Stimulated activated CD4-positive, alpha-beta T cell treated with anti-CD3 and anti-CD28 coated beads, Interleukin-12 subunit alpha, Interleukin-12 subunit beta, amount 100 ng/mL, for 48 hours (primary cell): ENCODE data around the gene C5.

Experiments
- DNase-seq, 3 donors: peaks; one replicate each; pipeline ENCODE4 v3.0.0-alpha.2; 2020; ENCODE audit warnings: low read depth in 2 of 3, low spot score in 1 of 3

The C5 gene

DNA sequence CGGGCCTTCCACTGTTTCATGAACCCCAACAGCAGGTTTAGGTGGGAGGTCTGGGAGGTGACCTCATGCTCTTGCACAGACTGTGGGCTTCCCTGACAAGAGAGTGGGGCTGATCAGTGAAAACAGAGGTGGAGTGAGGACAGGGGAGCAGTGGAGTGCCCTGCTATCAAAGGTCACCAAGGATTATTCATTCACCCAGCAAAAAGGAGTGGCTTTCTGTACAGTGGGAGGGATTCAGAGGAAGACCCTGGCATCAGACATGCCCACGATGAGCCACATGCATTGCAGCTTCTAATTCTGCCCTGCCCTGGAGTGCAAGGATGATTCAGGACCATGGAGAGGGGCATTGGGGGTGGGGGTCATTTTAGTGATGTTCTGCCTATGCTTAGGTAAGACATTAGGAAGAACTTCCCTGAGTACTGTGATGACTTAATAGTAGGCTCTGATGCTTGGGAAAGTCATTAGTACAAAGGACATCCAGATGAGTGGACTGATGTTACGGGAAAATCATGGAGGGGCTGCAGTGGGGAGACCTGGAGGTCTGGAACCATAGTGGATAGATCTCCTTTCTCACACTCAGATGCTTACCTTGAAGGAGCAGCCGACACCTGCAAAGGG lies 136.3 kb downstream of the C5 start:
- no peak for DNase-seq

DNA sequence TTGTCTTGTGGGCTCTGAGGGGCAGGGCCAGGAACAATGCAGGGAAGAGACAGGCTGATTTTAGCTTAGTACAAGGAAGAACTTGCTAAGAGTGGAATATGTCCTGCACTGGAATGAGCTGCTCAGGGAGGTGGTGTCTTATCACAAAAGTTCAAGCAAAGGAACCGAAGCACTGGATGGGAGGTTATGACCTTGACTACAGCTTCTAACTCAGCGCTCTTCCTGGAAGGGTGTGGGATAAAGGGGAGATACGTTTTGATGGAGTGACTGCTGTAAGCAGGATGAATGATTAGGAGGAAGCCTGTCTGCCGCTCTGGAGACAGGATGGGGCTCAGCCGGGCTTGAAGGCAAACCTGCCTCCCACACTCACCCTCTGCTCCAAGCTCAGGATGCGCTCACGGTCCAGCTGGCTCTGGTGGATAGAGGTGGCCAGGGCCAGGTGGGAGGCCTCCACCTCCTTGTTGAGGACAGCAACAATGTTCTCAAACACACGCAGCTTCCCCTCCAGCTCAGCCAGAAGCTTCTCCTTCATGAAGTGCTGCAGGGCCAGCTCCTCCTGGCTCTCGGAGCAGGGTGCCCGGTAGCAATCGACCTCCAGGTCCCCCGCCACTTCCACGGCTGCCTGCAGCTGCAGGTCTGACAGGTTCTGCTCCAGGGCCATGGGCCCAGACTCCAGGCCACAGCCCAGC lies 137.0 kb downstream of the C5 start:
- DNase-seq: no peak

DNA sequence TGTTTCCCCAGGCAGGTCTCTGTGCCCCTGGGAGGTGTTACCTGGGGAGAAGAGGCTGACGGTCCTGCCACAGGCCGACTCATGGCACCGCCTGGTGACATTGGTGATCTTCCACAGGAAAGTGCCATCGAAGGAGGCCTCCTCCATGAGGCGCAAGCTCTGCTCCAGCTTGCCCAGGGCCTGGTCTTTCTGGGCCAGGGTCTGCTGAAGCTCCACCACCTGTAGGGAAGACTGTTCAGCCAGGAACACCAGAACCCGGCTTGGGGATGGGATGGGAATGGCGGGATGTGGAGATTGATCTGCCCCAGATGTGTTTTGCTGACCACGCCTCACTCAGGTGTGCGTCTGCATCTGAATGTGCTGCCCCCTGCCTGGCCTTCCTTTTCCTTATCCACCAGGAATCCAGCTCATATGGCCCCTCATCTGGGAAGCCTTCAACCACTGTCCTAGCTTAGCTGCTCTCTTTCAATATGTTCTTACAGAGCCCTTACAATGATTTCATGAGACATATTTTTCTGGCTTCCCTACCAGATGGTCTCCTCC lies 138.7 kb downstream of the C5 start:
- no peak for DNase-seq

- DNase-seq: no peak
Observed at GRCh38 chr9:120910643-120911042, 139.4 kb downstream of the C5 start.

DNA sequence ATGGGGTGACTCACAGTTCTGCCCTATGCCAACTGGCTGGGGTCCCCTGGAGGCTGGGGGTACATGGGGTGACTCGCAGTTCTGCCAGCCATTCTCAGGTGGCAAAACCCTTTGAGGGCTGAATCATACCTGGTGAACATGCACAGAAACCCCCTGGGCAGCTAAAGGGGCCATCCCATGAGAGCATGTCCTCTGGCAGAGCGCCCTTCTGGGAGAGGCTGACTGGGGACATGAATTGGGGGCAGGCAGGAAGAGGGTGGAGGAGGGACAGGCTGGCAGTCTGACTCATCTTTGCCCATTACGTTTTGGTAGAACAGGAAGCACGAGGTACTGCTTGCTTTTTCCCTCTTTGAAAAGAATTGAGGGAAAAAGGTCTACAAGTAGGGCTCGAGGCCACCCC lies 140.2 kb downstream of the C5 start:
- no peak for DNase-seq

DNA sequence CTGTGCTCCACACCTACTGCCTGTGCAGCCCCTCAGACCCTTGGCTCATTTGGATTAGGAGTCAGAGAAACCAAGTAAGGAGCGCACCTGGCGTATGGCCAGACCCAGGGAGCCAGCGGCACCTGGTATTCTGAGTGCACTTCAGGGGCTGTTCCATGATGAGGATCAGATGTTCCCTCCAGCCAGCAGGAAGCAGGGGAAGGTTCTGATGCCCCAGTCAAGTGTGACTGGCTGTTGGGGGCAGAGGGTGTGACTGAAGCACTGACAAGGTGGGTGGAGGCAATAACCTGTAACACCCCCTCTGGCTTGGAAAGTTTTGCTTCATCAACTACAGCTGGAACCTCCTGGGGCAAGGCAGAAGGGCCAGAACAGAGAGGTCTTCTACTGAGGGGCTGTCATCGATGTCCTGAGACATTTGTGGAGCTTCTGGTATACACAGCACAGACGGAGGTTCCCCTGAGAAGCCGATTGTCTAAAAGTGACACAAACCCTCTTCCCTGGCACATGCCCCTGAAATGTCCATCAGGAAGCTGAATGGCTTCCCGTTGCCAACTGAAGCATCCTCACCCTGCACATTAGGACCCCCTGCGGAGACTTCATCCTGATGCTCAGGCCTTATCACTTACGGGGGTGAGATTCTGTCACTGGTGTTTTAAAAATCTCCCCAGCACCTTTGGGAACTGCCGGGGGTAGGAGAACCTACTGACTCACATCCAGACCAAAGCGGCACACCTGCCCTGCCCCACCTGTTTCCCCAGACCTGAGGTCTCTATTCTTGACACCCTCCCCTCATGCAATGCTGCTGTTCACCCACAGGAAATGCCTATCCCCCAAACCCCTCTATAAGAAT lies 144.5 kb downstream of the C5 start:
- DNase-seq: no peak

GRCh38 chr9:120904978-120905301 lies 145.1 kb downstream of the C5 start:
- no peak for DNase-seq

DNA sequence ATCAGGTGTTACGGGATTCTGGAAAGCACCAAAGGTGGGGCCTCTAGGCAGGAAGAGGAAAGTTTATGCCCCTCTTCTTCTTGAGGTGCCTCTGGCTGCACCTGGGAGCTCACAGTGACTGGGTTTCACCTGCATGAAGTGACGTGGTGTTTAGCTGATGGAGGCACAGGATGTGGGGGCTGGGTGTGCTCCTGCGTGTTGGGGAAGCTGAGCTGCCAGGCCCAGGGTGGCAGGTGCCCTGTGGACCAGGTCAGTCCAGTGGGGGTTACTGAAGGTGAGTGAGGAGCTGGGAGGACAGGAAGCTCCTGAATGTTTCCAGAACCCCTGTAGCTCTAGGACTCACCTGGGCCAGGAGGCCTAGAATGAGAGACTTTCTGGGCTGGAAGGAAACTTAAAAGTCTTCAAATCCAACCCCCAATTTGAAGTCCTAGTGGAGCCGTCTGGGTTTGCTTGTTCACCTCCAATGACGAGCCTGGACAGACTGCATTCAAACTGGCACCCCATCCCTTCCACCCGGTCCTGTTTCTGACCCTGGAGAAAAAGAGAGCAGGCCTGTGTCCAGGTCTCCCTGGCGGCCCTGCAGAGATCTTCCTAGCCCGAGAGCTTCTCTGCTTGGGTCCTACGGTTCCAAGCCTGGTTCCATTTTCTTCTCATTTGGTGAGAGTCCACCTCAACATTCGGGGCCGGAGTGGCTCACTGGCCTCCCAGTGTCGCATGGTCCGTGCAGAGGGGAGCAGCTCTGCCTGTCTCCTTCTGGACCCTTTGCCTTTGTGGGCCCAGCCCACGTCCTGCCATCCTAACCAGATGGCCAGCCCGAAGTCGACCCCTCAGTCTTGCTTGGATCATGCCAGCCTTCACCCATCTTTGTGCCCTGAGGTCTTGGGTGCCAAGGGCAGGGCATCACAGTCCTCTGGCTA lies 145.8 kb downstream of the C5 start:
- DNase-seq: no peak

DNA sequence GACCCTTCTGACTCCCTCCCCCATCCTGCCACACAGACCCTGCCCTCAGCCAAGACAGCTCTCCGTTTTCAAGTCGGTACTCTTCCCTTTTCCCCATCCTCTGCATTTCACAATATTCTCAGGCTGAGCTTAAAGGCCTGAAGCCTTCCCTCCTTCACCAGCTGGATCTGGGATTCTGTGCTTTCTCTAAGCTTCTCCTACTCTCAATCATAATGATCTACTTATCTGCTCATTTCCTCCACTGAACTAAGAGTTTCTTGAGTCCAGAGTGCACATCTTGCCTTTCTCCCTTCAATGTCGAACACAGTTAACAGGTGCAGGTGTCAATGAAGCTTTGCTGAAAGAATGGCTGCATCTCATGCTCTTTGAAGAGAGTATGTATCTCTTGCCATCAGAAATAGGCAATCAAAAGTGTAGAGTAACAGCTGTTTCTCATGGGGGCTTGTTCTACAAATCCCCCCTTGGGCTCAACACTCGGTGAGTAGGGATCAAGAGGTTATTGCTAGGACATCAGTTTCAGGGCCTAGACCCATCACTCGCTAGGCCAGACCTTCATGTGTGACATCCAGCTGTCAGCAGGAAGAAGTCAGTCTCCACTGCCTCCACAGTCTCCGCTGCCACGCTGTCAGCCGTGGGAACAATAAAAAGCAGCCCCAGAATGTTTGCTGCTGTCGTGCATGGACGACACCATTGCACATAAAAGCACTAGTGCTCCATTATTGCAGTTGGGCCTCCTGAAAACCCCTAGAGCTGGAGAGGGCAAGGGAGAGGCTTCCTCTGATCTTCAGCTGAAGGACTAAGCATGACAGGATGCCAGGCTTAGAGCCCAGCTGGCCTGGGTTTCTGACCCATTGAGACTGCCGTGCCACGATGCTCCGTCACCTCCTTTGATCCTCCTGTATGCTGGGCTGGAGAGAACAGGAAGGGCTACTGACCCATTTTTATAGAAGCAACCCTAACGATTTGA lies 147.2 kb downstream of the C5 start:
- no peak for DNase-seq
